Heart left ventricle (tissue), 13 donors: Measurements from ENCODE around the gene RIN2.

ENCODE experiments used
- CTCF ChIP-seq, 12 donors: fragments of 200-600 bp; sonication (generic) in 4 of 12; IDR thresholded peaks; one replicate each; pipeline versions ENCODE4 v1.5.0 to v1.8.0; 2018 to 2022; ENCODE audit warnings: antibody characterized with exemption in 12 of 12, mild to moderate bottlenecking in 5 of 12
- POLR2A ChIP-seq, 2 donors: fragments of 450-650 bp; IDR thresholded peaks; one replicate each; pipeline ENCODE4 v1.6.1; 2017; ENCODE audit warnings: antibody characterized with exemption in 2 of 2, mild to moderate bottlenecking in 2 of 2, moderate library complexity in 2 of 2
- donor health status: ischemic (EF 13 %, LVEDD 7.1; RV severe dilation, severe dysfunction).
- donor health status: DM: no; HTN: yes; CAD: no.
- donor health status: DM: no; HTN: no; CAD: no.
- donor health status: ischemic (EF 25% LVEDD 6.9; RV normal size, moderate dysfunction).
- donor health status: ischemic (EF 25% LVEDD 5.7; RV mildly dilated, moderate dysfunction).
- donor health status: ischemic (EF 35%, LVEDD 5.7; RV mildly dilated, moderate dysfunction).
- donor health status: nonischemic (EF 11% LVEDD 7.7; RV severe dilation, severe dysfunction).
- donor health status: DM: yes; HTN: yes; CAD: no.
- donor health status: PGD.
- donor health status: ischemic (EF 29% LVEDD 5.4; RV normal size, mild dysfunction).
- donor health status: nonischemic (EF 23%, LVEDD 6.1; RV moderate dilation, normal function).

- TF ChIP-seq CTCF (IDR thresholded peaks at IDR 0.05): no peak
- no peak for TF ChIP-seq POLR2A (IDR thresholded peaks at IDR 0.05)
Observed at GRCh38 chr20:19781235-19781634, 23.2 kb downstream of the RIN2 start.
